ENCODE results near the gene HDGFL3.

GRCh38 chr15:83107841-83108181 is 99.8 kb downstream of the HDGFL3 start:
- no peak for TF ChIP-seq POLR2A (IDR thresholded peaks at IDR 0.05)
- TF ChIP-seq, protein P1, sequence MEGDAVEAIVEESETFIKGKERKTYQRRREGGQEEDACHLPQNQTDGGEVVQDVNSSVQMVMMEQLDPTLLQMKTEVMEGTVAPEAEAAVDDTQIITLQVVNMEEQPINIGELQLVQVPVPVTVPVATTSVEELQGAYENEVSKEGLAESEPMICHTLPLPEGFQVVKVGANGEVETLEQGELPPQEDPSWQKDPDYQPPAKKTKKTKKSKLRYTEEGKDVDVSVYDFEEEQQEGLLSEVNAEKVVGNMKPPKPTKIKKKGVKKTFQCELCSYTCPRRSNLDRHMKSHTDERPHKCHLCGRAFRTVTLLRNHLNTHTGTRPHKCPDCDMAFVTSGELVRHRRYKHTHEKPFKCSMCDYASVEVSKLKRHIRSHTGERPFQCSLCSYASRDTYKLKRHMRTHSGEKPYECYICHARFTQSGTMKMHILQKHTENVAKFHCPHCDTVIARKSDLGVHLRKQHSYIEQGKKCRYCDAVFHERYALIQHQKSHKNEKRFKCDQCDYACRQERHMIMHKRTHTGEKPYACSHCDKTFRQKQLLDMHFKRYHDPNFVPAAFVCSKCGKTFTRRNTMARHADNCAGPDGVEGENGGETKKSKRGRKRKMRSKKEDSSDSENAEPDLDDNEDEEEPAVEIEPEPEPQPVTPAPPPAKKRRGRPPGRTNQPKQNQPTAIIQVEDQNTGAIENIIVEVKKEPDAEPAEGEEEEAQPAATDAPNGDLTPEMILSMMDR (IDR thresholded peaks at IDR 0.05) = no peak
